GM18909 (cell line): Measurements from ENCODE around the gene CYFIP1.

Experiments
- ATAC-seq: cut with Tn5 transposase; IDR thresholded peaks from one replicate; pipeline ENCODE4 v1.9.1; 2021; ENCODE audit warnings: mild to moderate bottlenecking; ENCODE audit not compliant: unreplicated experiment, poor library complexity

Gene CYFIP1

DNA sequence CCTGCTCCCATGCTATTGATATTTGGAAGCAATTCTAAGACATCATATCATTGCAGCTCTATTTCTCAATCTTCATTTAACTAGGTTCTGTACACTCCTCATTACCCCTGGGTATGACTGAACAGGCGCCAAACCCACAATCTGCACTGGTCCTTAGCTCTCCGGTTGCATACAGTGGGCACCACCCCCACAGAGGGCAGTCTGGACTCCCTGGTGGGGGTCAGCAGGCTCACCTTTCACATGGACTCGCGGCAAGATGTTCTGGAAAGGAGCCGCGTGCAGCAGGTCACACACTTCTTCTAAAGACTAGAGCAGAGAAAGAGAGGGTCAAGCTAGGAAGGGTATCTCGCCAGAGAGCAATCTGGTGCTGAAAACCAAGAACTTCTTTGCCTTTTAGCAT is 105.2 kb downstream of the CYFIP1 start:
- ATAC-seq: no peak

DNA sequence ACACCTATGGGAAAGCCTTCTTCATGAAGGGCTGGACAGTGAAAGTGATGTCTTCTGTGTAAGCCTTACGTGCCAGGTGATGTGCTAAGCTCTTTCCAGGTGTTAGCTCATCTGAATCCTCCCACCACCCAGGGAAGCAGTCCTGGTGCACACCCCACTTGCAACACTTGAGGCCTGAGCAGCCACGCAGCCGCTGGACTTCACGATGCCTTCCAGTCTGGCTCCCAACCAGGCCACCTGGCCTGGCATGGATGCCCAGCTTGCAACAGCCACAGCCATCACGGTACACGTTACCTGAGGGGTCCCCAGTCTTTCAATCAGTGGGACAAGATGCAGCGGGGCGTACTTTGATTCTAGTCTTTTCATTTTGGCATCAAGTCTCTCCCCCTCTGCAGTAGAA is 105.9 kb downstream of the CYFIP1 start:
- no peak for ATAC-seq

DNA sequence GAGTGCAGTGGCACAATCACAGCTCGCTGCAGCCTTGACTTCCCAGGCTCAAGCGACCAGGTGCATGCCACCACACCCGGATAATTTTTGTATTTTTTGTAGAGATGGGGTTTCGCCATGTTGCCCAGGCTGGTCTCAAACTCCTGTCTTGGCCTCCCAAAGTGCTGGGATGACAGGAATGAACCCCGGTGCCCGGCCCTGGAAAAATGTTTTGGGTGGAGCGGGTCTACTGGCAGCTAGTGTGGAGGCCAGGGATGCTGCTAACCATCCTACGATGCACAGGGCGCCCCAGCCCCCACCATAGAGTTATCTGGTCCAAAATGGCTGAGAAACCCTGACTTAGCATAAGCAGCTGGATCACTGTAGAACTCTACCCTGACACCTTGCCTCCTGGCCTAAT is 106.3 kb downstream of the CYFIP1 start:
- no peak for ATAC-seq

DNA sequence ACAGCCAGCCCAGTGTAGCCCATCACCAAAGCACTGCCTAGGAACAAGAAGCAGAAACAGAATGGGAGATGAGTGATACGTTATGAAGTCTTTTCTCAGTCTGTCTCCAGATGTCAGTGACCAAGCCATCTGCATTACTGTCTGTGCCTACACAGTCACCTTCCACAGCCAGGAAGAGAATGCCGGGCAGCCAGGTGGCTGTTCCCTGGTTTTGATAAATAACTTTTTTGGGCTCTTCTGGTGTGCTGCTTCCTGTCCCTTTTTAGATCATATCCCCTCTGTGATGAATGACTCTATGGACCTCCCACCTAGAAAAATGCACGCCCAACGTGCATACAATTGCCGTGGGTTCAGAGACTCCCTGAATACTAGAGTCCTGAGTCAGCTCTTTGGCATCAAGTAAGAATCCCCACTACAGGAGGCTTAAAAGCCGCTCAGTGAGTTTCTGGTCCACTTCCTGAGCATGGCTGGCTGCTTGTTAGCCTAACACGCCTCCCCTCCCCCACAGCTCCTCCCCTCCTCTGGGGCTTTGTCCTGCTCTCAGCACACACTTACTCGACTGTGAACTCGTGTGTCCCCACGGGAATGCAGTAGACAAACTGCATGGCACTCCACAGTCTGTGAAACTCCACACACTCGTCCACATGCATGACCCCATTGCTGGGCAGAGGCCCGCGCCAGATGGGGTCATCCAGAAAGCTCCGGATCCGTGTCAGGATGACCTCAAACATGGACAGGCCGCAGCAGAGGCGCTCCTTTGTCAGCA is 107.0 kb downstream of the CYFIP1 start:
- no peak for ATAC-seq

DNA sequence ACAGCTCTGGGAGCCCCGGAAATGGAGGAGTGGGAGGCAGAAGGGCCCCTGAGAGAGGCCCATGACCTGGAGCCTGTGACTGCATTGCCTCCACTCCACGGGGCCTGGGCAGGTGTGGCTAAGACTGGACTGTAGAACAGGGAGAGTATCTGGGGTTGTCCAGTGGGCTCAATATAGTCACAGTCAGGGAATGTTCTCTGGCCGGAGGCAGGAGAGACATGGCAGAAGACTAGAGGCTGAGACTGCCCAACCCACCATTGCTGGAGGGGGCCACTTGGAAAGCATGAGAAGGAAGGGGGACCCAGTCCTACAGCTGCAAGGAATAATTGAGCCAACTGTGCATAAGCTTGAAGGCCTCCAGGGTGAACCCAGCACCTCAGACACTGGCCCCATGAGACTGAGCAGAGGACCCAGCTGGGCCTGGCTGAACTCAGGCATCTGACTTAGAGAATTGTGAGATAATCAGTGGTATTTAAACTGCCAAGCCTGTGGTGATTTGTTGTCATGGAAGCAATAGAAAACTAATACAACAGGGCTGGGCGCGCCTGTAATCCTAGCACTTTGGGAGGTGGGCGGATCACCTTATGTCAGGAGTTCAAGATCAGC is 108.6 kb downstream of the CYFIP1 start:
- ATAC-seq: no peak

DNA sequence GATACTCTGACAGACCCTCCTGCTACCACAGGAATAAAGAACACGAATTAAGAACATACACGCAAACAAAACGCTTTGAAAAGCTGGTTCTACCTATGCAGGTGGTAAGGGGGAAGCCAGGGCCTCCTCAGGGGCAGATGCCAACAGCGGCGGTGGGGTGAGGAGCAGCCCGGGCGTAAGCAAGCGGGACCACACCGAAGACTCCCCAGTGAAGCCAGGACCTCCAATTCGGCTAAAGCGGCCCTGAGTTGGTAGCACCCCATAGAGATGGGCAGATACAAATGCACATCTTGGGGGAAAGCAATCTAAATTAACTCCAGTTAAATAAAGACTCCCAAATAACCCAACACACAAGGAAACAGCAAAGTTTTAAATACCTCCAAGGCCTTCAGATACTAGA is 109.3 kb downstream of the CYFIP1 start:
- ATAC-seq: no peak

DNA sequence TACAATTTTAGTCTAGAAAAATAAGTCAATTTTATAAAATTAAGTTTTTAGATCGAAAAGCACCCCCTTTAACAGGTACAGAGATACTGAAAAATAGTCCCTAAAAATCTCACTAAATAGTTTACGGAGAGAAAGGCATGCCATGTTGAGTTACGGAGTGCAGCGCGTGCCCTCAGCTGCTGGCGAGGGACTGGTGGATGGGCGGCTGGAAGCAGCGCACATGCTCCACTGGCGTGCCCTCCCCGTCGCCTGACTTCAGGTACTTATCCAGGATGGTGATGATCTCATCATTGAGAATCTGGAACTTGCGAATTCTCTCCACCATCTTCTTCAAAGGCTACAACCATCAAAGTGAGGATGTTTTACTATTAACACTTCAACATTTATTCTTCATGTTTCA is 110.3 kb downstream of the CYFIP1 start:
- ATAC-seq: no peak

DNA sequence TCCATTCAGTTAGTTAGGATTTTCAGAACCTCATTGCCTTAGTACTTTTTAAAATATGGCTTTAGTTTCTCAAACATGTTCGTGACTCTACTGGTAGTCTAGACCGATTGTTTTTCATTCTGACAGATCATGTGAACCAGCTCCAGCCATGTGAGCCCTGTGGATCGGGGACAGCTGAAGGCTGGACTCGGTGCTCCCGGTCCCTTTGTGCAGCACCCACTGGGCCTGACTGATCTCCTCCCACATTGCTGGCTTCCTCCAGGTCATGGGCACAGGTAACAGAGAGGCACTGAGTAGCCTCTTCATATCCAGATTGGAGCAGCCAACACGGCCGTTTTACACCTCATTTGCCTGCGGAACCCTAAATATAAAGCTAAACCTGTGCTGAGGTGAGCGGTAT is 111.2 kb downstream of the CYFIP1 start:
- ATAC-seq: no peak

DNA sequence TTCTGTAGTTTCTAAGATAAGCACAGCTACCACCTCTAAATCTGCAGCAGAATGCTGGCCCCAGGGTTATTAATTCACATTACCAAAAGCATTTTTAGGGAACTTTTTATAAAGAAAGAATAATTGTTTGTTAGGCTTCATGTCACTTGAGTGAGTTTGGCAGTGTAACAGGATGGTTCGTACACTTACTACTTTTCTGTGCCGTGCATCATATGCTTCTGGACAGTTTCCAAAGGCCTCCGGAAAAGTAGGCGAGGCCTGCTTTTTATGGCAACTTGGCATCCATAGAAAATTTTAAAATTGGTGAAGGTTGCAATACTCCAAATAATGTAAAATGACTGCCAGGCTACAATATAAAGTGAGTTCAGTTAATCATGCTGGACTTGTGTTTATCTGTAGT is 111.7 kb downstream of the CYFIP1 start:
- no peak for ATAC-seq

DNA sequence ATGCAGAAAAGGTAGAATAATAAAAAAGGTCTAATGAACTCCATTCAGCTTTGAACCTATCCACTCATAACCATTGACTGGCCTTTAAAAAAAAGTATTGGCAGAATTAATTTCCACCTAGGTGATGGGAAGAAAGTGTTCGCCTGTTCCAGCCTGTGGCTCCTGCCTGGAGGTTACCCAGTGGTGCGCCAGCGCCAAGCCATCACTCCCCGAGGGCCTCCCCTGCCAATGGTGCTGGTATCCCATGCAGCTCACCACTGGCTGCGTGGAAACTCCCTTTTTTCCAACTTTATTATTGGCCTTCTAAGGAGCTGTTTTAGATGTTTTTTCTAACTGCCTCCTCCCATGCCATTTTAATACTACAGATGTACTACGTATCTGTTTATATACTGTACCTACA is 112.3 kb downstream of the CYFIP1 start:
- no peak for ATAC-seq

DNA sequence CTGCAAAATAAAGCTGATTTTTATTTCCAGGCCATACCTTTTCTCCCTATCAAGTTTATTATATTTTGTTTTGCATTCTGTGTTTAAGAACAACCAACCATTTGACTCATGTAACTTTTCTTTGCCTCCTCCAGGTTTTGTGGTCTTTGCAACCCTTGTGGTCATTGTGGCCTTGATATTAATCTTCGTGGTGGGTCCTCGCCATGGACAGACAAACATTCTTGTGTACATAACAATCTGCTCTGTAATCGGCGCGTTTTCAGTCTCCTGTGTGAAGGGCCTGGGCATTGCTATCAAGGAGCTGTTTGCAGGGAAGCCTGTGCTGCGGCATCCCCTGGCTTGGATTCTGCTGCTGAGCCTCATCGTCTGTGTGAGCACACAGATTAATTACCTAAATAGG is 114.1 kb downstream of the CYFIP1 start:
- no peak for ATAC-seq

DNA sequence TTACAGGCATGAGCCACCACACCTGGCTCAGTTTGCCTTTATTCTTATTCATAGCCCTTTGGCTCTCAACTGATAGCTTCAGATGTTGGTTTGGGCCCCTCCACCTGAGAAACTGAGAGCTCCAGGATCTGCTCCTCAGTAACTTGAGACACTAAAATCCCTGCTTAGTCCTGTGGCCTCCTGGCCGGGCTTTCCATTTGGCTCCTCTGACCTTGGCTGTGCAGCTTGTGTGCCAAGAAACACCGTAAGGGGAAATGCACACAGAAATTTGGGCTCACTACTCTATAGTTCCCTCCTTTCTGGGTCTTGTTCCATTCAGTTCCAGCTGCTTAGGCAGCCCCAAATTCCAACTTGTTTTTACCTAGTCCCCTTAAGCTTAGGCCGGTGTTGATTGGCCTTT is 116.8 kb downstream of the CYFIP1 start:
- ATAC-seq: no peak

DNA sequence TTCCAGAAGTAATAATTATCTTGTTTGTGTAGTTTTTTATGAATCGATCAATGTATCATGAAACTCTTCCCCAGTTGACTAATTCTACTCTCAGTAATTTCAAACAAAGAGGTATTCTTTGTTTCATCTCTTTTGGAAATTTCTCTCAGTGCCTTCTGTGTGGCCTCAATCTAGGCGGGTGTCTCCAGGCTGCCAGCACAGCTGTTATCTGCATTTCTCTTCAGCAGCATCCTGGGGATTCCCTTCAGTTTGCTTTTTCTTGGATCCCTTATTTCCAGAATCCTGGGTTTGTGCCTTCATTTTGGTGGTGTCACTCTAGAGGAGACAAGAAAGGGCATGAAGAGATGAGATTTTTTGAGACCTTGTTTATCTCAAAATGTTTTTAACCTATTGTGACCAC is 119.0 kb downstream of the CYFIP1 start:
- no peak for ATAC-seq

DNA sequence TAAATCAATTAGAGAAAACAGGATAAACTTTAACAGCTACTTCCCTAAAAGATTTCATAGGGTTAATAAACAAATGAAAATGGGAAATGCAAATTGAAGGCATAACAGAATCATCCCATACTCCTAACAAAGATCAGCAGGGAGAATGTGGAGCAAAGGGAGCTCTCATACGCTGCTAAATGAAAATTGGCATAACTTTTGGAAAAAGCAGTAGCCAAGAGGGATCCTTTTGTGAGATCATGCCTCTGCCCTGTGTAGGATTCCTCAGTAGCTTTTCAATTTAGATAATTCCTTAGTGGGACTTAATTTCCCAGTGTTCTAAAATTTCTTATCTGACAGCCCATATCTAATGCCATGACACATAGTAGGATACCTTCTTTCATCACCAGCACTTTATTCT is 123.5 kb downstream of the CYFIP1 start:
- ATAC-seq: no peak

DNA sequence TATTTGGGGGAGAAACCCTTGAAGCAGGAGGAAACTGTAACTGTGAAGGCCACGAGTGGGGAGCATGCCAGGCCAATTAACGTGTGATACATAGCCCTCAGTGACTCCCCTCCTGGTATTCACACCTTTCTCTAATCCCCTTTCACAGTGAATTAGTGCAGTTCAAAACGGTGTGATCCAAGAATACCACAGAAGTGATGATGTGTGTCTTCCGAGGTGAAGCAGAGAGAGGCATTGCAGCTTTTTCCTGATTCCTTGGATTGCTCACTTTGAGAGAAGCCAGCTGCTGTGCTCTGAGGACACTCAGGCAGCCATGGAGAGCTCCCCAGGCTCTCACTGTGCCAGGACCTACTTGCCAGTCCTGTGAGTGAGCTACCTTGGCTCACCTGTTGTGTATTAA is 124.4 kb downstream of the CYFIP1 start:
- no peak for ATAC-seq

DNA sequence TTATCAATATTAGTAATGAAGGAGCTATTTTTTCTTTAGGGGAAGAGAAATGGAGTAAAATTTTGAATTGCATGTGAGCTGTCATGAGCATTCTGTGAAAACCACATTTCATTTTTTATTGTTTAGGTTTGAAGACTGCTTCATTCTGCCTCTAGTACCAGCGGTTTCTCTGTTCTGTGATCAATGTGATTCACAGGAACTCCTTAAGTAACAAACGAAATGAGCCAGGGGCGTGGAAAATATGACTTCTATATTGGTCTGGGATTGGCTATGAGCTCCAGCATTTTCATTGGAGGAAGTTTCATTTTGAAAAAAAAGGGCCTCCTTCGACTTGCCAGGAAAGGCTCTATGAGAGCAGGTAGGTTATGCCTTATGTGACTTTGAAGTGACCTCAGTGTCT is 128.7 kb downstream of the CYFIP1 start:
- ATAC-seq: no peak

DNA sequence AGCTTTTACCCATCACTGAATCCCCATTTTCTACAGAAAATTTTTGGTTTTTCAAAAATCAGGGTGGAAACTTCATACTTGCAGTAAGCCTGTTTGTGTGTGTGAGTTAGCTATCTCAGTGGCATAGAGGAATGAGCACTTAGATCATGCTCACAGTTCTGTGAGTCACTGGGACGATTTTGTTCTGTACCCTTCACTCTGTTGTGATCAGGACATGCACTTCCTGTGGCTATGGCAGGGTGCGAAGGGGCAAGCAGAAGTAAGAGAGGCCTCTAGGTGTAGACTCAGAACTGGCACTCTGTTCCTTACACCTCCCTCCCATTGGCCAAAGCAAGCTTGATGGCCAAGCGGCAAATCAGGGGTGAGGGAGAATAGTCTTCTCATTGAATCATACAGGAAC is 130.1 kb downstream of the CYFIP1 start:
- no peak for ATAC-seq

DNA sequence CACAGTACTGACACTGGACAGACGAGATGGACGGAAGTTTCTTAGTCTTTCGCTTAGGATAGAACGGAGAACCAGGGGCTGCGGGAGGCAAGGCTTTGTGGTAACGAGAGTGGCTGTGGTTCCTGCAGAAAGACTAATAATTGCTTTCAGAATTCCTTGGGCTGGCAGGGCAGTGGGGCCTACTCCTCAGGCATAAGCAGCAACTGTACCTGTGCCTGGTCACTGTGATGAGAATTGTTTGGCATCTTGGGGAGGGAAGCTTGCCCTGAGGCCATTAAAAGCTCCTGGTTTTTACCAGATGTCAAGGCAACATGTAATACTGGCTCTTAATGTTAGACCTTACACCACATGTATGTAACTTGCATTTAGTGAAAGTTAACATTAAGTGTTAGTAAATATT is 134.1 kb downstream of the CYFIP1 start:
- ATAC-seq: no peak

DNA sequence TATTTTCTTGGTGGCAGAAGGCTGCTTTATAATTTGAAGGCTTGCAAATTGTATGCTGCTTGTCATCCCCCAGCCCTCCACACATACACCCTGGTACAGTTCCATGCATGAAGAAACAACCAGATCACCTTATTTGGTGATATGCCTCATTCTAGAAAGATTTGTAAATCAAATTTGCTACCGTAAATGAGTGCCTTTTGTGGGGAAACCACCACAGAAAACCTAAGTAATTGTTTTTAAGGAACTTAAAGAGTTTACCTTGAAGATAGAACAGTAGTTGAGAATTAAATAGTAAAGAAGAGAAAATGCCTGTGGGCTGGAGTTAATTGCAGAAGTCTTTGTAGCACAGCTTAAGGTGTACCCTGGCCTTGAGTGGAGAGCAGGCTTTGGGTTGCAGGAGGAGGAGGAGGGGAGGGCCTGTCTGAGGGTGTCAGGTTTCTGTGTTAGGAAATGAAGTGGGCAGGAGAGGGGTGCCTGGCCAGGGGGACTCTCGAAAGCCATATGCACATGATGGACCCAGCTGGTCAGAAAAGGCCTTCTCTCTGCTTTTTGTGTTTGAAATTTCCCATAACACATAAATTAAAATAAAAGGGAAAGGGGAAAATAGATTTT is 134.8 kb downstream of the CYFIP1 start:
- no peak for ATAC-seq

DNA sequence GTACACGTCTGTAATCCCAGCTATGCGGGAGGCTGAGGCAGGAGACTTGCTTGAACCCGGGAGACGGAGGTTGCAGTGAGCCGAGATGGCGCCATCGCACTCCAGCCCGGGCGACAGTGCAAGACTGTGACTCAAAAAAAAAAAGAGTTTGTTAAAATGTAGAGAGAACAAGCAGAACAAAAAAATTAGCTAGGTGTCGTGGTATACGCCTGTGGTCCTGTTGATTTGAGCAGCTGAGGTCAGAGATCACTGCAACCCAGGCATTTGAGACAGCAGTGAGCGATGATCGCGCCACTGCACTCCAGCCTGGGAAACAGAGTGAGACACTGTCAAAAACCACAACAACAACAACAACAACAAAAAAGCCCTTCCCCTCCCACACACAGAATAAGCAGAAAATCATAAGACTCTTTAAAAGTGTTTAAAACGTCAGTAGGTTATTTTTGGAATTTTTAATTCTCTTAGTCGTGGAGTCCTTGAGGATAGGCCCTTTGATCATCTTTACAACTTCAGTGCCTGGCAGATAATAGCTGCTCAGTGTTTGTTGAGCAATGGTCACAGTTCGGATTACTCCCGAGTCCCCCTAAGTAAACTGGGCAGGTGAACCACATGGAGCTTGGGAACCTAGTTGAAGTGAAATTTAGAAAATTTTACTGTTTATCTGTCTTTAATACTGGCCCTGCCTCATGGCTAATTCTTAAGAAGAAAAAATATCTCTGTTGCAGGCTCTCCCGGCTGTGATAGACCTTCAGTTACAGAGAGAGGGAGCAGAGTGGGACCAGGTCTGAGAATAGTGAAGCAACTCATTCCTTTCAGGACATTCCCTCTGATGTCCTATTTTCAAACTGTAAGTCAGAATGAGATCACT is 135.5 kb downstream of the CYFIP1 start:
- ATAC-seq: no peak
